Measurements from ENCODE around the gene WFDC10B. TPM values are rescaled to one million over a fixed set of nuclear protein-coding genes. Genes with fewer than 3 reads are reported as not detected.

WFDC10B gene
- total RNA-seq: not detected in 2 replicates

GRCh38 chr20:45704969-45705637 lies at the start of gene WFDC10B:
TSS of gene WFDC10B (minus strand) at chr20:45705019. CDS start at chr20:45685992, 19,027 bp downstream.

GRCh38 chr20:45722047-45722446 lies 17.2 kb upstream of the WFDC10B start, which contains the start of gene SPINT4:
TSS of gene SPINT4 (plus strand) at chr20:45722347. CDS start at chr20:45722368, 21 bp downstream.

GRCh38 chr20:45701873-45702272 lies 2.9 kb downstream of the WFDC10B start, which contains the start of gene WFDC13:
TSS of gene WFDC13 (plus strand) at chr20:45702038. CDS start at chr20:45702124, 86 bp downstream.

GRCh38 chr20:45670139-45670538 lies 34.7 kb downstream of the WFDC10B start, which contains the start of gene WFDC11:
TSS of gene WFDC11 (minus strand) at chr20:45670239. CDS start at chr20:45650600, 19,639 bp downstream.

Other genes starting within 250 kb of the WFDC10B start
- gene WFDC2, start 235.3 kb downstream of the WFDC10B start, total RNA-seq: 0.98 and 9.8 TPM in 2 replicates
- gene SPINT3, start 189.4 kb downstream of the WFDC10B start, total RNA-seq: not detected in 2 replicates
- gene WFDC6, start 165.5 kb downstream of the WFDC10B start, total RNA-seq: not detected in 2 replicates
- gene EPPIN, start 157.6 kb downstream of the WFDC10B start, total RNA-seq: not detected in 2 replicates
- not detected in 2 replicates for gene WFDC8, start 125.7 kb downstream of the WFDC10B start, total RNA-seq
- gene WFDC10A, start 75.3 kb downstream of the WFDC10B start, total RNA-seq: not detected in 2 replicates
- not detected in 2 replicates for gene WFDC9, start 73.7 kb downstream of the WFDC10B start, total RNA-seq
- not detected in 2 replicates for gene WFDC11, start 34.8 kb downstream of the WFDC10B start, total RNA-seq
- gene WFDC13, start 3.0 kb downstream of the WFDC10B start, total RNA-seq: not detected in 2 replicates
- gene SPINT4, start 17.3 kb upstream of the WFDC10B start, total RNA-seq: not detected in 2 replicates
- gene WFDC3, start 86.9 kb upstream of the WFDC10B start, total RNA-seq: 1.1 TPM in 1 of 2 replicates, not detected in the other
- 24.7 and 36.3 TPM in 2 replicates for gene DNTTIP1, start 86.9 kb upstream of the WFDC10B start, total RNA-seq
- gene UBE2C, start 107.6 kb upstream of the WFDC10B start, total RNA-seq: 20.9 and 425 TPM in 2 replicates
- gene TNNC2, start 122.3 kb upstream of the WFDC10B start, total RNA-seq: not detected in 2 replicates
- 31.1 and 40.7 TPM in 2 replicates for gene SNX21, start 128.8 kb upstream of the WFDC10B start, total RNA-seq
- gene ACOT8, start 152.4 kb upstream of the WFDC10B start, total RNA-seq: 36.0 and 46.5 TPM in 2 replicates
- 2.6 and 3.5 TPM in 2 replicates for gene ZSWIM3, start 152.6 kb upstream of the WFDC10B start, total RNA-seq
- gene ZSWIM1, start 176.2 kb upstream of the WFDC10B start, total RNA-seq: 14.7 and 17.7 TPM in 2 replicates
- gene SPATA25, start 182.6 kb upstream of the WFDC10B start, total RNA-seq: 0.16 and 1.1 TPM in 2 replicates
- 2.8 and 9.5 TPM in 2 replicates for gene NEURL2, start 186.2 kb upstream of the WFDC10B start, total RNA-seq
- 70.9 and 232 TPM in 2 replicates for gene CTSA, start 186.3 kb upstream of the WFDC10B start, total RNA-seq
- gene PLTP, start 207.1 kb upstream of the WFDC10B start, total RNA-seq: 42.2 and 122 TPM in 2 replicates
- 25.1 and 34.1 TPM in 2 replicates for gene PCIF1, start 229.7 kb upstream of the WFDC10B start, total RNA-seq